Astrocyte of the spinal cord (primary cell): ENCODE results near the gene TRIM26.
"Not testable (repeated sequence)": the region's sequence is repeated elsewhere in the genome, so short reads cannot be mapped to it uniquely, and the experiment has no call there.

Experiments
- DNase-seq: peaks from one replicate; pipeline ENCODE4 v3.0.0; 2011; ENCODE audit warnings: low read depth, low spot score
- H3K4me3 ChIP-seq: 2 replicates; pipeline ENCODE4 v1.5.1; 2011; ENCODE audit warnings: low read depth, mild to moderate bottlenecking, low read length, moderate library complexity
- CTCF ChIP-seq: IDR thresholded peaks from 2 replicates; pipeline ENCODE4 v1.5.1; 2012; ENCODE audit warnings: low read depth, mild to moderate bottlenecking, low read length, inconsistent platforms
- in situ Hi-C: cut with HindIII; loops from 2 replicates; pipeline ENCODE4 v1.10.0; 2017; ENCODE audit warnings: low sequenced_read_pairs

Gene TRIM26

DNA sequence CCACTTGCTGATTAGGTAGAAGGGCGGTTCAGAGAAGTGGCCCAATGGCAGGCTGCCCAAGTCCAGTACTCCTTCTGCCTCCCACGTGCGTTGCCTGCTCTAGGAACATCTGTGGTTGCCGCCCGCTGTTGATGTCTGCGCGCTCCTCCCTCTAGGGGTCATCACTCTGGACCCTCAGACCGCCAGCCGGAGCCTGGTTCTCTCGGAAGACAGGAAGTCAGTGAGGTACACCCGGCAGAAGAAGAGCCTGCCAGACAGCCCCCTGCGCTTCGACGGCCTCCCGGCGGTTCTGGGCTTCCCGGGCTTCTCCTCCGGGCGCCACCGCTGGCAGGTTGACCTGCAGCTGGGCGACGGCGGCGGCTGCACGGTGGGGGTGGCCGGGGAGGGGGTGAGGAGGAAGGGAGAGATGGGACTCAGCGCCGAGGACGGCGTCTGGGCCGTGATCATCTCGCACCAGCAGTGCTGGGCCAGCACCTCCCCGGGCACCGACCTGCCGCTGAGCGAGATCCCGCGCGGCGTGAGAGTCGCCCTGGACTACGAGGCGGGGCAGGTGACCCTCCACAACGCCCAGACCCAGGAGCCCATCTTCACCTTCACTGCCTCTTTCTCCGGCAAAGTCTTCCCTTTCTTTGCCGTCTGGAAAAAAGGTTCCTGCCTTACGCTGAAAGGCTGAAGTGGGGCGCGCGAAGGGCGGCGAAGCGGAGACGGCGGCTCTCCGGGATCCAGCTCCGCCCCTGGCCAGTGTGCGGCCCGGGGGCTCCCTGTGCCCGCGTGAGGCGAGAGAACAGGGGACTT is 41.3 kb downstream of the TRIM26 start:
- in situ Hi-C loops = no loop called here
- peak; percentile 1 for TF ChIP-seq CTCF
- DNase-seq = peak; percentile 23
- no peak overlapping the region for H3K4me3 ChIP-seq

- peak; percentile 53 for DNase-seq
- no peak overlapping the region for H3K4me3 ChIP-seq
- in situ Hi-C loops = no loop called here
- TF ChIP-seq CTCF = peak; percentile 81
Observed at GRCh38 chr6:30169658-30170614, 43.3 kb downstream of the TRIM26 start.

- H3K4me3 ChIP-seq = no peak overlapping the region
- no peak for DNase-seq
- in situ Hi-C loops = no loop called here
- no peak for TF ChIP-seq CTCF
Observed at GRCh38 chr6:30168741-30169140, 44.5 kb downstream of the TRIM26 start.

GRCh38 chr6:30167101-30167500 is 46.1 kb downstream of the TRIM26 start:
- no peak overlapping the region for H3K4me3 ChIP-seq
- no peak for TF ChIP-seq CTCF
- DNase-seq = no peak
- in situ Hi-C loops = no loop called here

DNA sequence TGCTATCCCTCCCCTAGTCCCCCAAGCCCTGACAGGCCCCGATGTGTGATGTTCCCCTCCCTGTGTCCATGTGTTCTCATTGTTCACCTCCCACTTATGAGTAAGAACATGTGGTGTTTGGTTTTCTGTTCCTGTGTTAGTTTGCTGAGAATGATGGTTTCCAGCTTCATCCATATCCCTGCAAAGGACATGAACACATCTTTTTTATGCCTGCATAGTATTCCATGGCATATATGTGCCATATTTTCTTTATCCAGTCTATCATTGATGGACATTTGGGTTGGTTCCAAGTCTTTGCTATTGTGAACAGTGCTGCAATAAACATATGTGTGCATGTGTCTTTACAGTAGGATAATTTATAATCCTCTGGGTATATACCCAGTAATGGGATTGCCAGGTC is 48.0 kb downstream of the TRIM26 start:
- in situ Hi-C loops, DNase-seq, H3K4me3 ChIP-seq: not testable (repeated sequence)

GRCh38 chr6:30164714-30165113 is 48.5 kb downstream of the TRIM26 start:
- no peak for DNase-seq
- in situ Hi-C loops = no loop called here
- TF ChIP-seq CTCF = no peak
- H3K4me3 ChIP-seq = no peak overlapping the region
